Activated naive CD8-positive, alpha-beta T cell treated with anti-CD3 and anti-CD28 coated beads, Interleukin-2, amount 10 ng/mL, durations not matched to agents 7 days and 5 days (primary cell): ENCODE results near the gene RASAL1. TPM values are rescaled to one million over a fixed set of nuclear protein-coding genes. Genes with fewer than 3 reads are reported as not detected.

Experiments
- ATAC-seq: fragments of 150-1000 bp; cut with Tn5 transposase; one replicate; pipeline ENCODE4 v1.10.0; 2021; ENCODE audit warnings: low read depth, moderate library complexity
- POLR2A ChIA-PET: fragments of 350-600 bp; sonication (Branson Sonifier 250); formaldehyde crosslinking; loops from one replicate; lab custom pipeline; 2021; ENCODE audit warnings: antibody characterized with exemption; lab: Charles Lee
- DNase-seq: peaks from one replicate; pipeline ENCODE4 v3.0.0; 2021
- H3K27ac Mint-ChIP-seq: one replicate; pipeline ENCODE4 v1.8.0; 2022; ENCODE audit warnings: mild to moderate bottlenecking, mixed read lengths
- H3K27me3 Mint-ChIP-seq: one replicate; pipeline ENCODE4 v1.8.0; 2022; ENCODE audit warnings: mild to moderate bottlenecking, moderate library complexity, mixed read lengths
- H3K36me3 Mint-ChIP-seq: one replicate; pipeline ENCODE4 v1.8.0; 2021; ENCODE audit warnings: mild to moderate bottlenecking, mixed read lengths
- H3K4me1 Mint-ChIP-seq: one replicate; pipeline ENCODE4 v1.8.0; 2021; ENCODE audit warnings: mixed read lengths
- H3K4me3 Mint-ChIP-seq: one replicate; pipeline ENCODE4 v1.8.0; 2022; ENCODE audit warnings: mild to moderate bottlenecking, moderate library complexity, mixed read lengths
- H3K9me3 Mint-ChIP-seq: one replicate; pipeline ENCODE4 v1.8.0; 2021; ENCODE audit warnings: mixed read lengths
- total RNA-seq, 2 experiments: library from RNA; stranded (reverse); gene quantifications; one replicate each; pipeline ENCODE4 v1.2.3, GENCODE V29; 2021

The RASAL1 gene
- total RNA-seq, 2 experiments from 2014 or later = 1.0 to 2.3 TPM

- POLR2A ChIA-PET = no interaction called here
- H3K27ac Mint-ChIP-seq = no peak overlapping the region
Measured at GRCh38 chr12:113157218-113157859, 21.8 kb upstream of the RASAL1 start.

DNA sequence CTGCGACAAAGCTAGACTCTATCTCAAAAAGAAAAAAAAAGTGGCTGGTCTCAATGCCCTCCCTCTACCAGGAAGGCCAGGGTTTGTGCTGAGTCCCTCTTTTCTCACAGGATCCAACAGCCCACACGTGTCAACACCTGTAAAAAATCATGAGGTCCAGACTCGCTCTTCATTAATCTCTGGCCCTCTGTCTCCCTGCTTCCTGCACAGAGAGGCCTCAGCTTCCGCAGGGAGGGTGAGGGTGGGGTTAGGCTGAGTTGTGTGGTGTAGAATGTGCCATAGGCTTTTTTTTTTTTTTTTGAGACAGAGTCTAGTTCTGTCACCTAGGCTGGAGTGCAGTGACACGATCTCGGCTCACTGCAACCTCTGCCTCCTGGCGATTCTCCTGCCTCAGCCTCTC lies 20.1 kb upstream of the RASAL1 start:
- peaks cover 18% of the 10 kb centered on the region for H3K4me1 Mint-ChIP-seq
- H3K27me3 Mint-ChIP-seq = peaks cover 24% of the 10 kb centered on the region
- POLR2A ChIA-PET = no interaction called here
- ATAC-seq (peak; percentile 21), DNase-seq (no peak)
- no peak overlapping the region for H3K4me3 Mint-ChIP-seq
- H3K27ac Mint-ChIP-seq = no peak overlapping the region
- no peaks in the 10 kb centered on the region for H3K9me3 Mint-ChIP-seq
- H3K36me3 Mint-ChIP-seq = peaks cover 1% of the 10 kb centered on the region

More at GRCh38 chr12:113157218-113157859, 21.8 kb upstream of the RASAL1 start:
- no peak for DNase-seq
- Mint-ChIP-seq H3K4me3 (no peak overlapping the region), H3K36me3 (peaks cover 4% of the 10 kb centered on the region), H3K4me1 (peaks cover 18% of the 10 kb centered on the region), H3K27me3 (peaks cover 17% of the 10 kb centered on the region), H3K9me3 (no peaks in the 10 kb centered on the region)
- no peak for ATAC-seq

GRCh38 chr12:113155060-113155459 lies 19.5 kb upstream of the RASAL1 start:
- Mint-ChIP-seq H3K27ac (no peak overlapping the region), H3K36me3 (no peaks in the 10 kb centered on the region), H3K4me1 (peaks cover 16% of the 10 kb centered on the region), H3K9me3 (no peaks in the 10 kb centered on the region), H3K27me3 (peaks cover 29% of the 10 kb centered on the region), H3K4me3 (no peak overlapping the region)
- POLR2A ChIA-PET = interaction anchor here (1.8 kb wide), 1 partner anchor 177 kb away, joined by 3 read pairs; the partner anchor contains the start of gene OAS2
- ATAC-seq = no peak
- DNase-seq = no peak

DNA sequence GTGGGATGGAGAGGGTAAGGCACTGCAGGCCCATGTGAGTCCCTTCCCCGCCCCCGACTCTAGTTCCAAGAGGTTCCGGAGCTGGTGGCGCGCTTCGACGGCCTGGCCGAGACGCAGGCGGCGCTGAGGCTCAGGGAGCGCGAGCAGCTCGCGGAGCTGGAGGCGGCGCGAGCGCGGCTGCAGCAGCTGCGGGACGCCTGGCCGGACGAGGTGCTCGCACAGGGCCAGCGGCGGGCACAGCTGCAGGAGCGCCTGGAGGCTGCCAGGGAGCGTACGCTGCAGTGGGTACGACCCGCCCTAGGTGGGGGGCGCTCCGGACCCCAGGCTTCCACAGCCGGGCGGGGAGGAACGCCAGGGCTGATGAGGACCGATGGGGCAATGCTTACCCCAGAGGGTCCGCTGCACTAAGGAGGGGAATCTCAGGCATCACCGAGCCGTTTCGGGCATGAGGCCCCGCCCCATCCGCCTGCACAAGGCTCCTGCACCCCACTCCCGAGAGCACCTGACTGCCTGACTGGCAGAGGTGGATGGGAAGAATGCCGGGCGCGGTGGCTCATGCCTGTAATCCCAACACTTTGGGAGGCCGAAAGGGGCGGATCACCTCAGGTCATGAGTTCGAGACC lies 18.9 kb upstream of the RASAL1 start:
- no peak for ATAC-seq
- Mint-ChIP-seq H3K27me3 (peaks cover 29% of the 10 kb centered on the region), H3K4me3 (peak overlapping the region; percentile 61), H3K4me1 (peaks cover 16% of the 10 kb centered on the region), H3K27ac (no peak overlapping the region), H3K9me3 (no peaks in the 10 kb centered on the region), H3K36me3 (no peaks in the 10 kb centered on the region)
- POLR2A ChIA-PET = interaction anchor here (0.6 to 1.8 kb wide), 2 partner anchors 58 to 176 kb away, joined by 3 to 5 read pairs; partner anchors contain the start of gene OAS2
- DNase-seq = peak; percentile 55

GRCh38 chr12:113152835-113153814 lies 17.6 kb upstream of the RASAL1 start:
- Mint-ChIP-seq H3K4me3 (peak overlapping the region; percentile 83), H3K36me3 (no peaks in the 10 kb centered on the region), H3K9me3 (no peaks in the 10 kb centered on the region), H3K4me1 (peaks cover 16% of the 10 kb centered on the region), H3K27ac (peak overlapping the region; percentile 69), H3K27me3 (peaks cover 33% of the 10 kb centered on the region)
- DNase-seq = peak; percentile 71
- POLR2A ChIA-PET = interaction anchor here (0.6 to 1.8 kb wide), 8 partner anchors 17 to 246 kb away, joined by 3 to 5 read pairs (median 4); partner anchors contain the start of genes OAS1, OAS2, OAS3 and RASAL1
- peak; percentile 78 for ATAC-seq

- Mint-ChIP-seq H3K9me3 (no peaks in the 10 kb centered on the region), H3K36me3 (no peaks in the 10 kb centered on the region), H3K4me3 (peak overlapping the region; percentile 83), H3K4me1 (peaks cover 16% of the 10 kb centered on the region), H3K27me3 (peaks cover 39% of the 10 kb centered on the region), H3K27ac (peak overlapping the region; percentile 69)
- DNase-seq (no peak), ATAC-seq (no peak)
- POLR2A ChIA-PET = interaction anchor here (0.8 to 1.3 kb wide), 5 partner anchors 16 to 245 kb away, joined by 3 to 5 read pairs (median 4); partner anchors contain the start of genes OAS1, OAS3 and RASAL1
Measured at GRCh38 chr12:113152196-113152834, 16.8 kb upstream of the RASAL1 start.

DNA sequence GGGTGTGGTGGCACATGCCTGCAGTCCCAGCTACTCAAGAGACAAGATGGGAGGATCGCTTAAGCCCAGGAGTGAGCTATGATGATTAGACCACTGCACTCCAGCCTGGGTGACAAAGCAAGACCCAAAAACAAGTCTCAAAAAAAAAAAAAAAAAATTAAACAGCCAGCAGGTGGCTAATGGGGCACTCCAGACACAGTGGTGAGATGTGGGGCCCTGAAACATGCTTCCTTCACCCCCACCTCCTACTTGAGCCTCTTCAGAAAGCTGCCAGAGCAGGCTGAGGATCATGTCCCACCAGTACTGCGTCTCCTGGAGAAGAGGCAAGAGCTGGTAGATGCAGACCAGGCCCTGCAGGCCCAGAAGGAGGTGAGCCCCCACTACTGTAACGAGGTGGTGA lies 16.1 kb upstream of the RASAL1 start:
- Mint-ChIP-seq H3K27me3 (peaks cover 43% of the 10 kb centered on the region), H3K4me3 (no peak overlapping the region), H3K9me3 (no peaks in the 10 kb centered on the region), H3K4me1 (peaks cover 16% of the 10 kb centered on the region), H3K36me3 (no peaks in the 10 kb centered on the region), H3K27ac (no peak overlapping the region)
- DNase-seq = no peak
- ATAC-seq = no peak
- POLR2A ChIA-PET = no interaction called here

DNA sequence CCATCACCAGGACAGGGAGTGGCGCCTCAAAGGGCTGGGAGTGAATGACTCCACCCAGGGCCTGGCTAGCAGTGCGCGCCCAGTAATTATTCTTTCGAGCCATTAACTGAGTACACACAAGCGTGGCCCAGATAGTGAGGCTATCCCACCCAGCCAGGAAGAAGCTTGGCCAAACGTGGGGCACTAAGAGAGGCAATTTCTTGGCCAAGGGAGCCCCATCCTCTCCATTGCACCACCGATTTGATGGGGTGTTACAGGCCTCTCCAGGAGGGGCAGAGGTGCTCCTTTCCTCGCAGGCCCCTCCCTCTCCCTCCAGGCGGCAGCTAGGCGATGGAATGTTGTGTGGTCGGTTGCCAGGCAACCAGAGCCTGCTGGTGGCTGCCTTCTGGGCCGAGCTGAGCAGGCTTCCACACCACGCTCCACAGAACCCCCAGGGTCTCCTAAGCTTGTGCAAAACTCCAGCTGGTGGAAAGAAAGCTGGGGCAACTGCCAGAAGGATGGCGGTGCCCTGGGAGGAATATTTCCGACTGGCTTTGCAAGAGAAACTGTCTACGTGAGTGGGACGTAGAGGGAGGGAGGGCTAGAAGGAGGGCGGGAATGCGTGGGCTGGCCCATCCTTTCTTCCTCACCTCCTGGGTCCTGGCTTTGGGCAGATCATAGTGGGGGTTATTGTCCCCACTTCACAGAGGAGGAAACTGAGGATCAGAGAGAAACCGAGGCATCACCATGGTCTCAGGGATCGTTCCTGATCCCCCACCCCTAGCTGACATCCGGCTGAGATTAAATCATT lies 14.0 kb upstream of the RASAL1 start, which contains the start of gene CFAP73:
CFAP73 (plus strand) TSS at position 364 of the 790 bp plus-strand sequence; CDS start at position 498, 134 bp downstream.
- DNase-seq = no peak
- POLR2A ChIA-PET = no interaction called here

GRCh38 chr12:113146999-113147398 lies 11.4 kb upstream of the RASAL1 start:
- no peaks in the 10 kb centered on the region for H3K36me3 Mint-ChIP-seq
- H3K4me3 Mint-ChIP-seq = no peak overlapping the region
- H3K27ac Mint-ChIP-seq = no peak overlapping the region
- no peaks in the 10 kb centered on the region for H3K9me3 Mint-ChIP-seq
- H3K27me3 Mint-ChIP-seq = peaks cover 26% of the 10 kb centered on the region
- POLR2A ChIA-PET = no interaction called here
- ATAC-seq (no peak), DNase-seq (no peak)
- no peaks in the 10 kb centered on the region for H3K4me1 Mint-ChIP-seq

More for the DNA sequence above, 14.0 kb upstream of the RASAL1 start, which contains the start of gene CFAP73:
- H3K36me3 Mint-ChIP-seq = no peaks in the 10 kb centered on the region
- no peaks in the 10 kb centered on the region for H3K9me3 Mint-ChIP-seq
- H3K4me1 Mint-ChIP-seq = peaks cover 10% of the 10 kb centered on the region
- no peak within 1 kb of the TSS for H3K4me3 Mint-ChIP-seq
- no peak for ATAC-seq
- H3K27me3 Mint-ChIP-seq = peaks cover 40% of the 10 kb centered on the region
- H3K27ac Mint-ChIP-seq = no peak within 1 kb of the TSS

DNA sequence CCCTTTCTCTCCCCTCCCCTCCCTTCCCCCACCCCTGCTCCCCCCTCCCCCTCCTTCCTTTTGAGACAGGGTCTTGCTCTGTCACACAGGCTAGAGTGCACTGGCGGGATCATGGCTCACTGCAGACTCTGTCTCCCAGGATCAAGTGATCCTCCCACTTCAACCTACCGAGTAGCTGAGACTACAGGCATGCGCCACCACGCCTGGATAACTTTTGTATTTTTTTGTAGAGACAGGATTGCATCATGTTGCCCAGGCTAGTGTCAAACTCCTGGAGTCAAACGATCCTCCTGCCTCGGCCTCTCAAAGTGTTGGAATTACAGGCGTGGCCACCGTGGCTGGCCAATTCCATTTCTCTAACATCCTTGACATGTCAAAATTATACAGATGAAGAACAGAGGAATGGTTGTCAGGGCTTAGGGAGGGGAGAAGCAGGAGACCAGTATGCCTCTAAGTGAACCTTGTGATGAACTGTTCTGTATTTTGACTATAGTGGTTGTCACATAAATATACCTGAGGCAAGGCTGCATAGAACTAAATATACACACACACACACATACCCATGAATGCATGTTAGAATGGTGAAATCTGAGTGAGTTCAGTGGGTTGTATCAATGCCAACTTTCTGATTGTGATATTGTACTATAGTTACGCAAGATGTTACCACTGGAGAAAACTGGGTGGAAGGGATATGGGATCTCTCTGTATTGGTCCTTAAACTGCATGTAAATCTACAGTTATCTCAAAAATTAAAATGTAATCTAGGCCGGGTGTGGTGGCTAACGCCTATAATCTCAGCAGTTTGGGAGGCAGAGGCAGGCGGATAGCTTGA lies 10.4 kb upstream of the RASAL1 start:
- no peak for ATAC-seq
- no peaks in the 10 kb centered on the region for H3K4me1 Mint-ChIP-seq
- no peaks in the 10 kb centered on the region for H3K36me3 Mint-ChIP-seq
- H3K4me3 Mint-ChIP-seq = no peak overlapping the region
- no peaks in the 10 kb centered on the region for H3K9me3 Mint-ChIP-seq
- POLR2A ChIA-PET = no interaction called here
- no peak for DNase-seq
- peaks cover 23% of the 10 kb centered on the region for H3K27me3 Mint-ChIP-seq
- no peak overlapping the region for H3K27ac Mint-ChIP-seq

- POLR2A ChIA-PET = no interaction called here
- ATAC-seq (no peak), DNase-seq (no peak)
- H3K36me3 Mint-ChIP-seq = no peaks in the 10 kb centered on the region
- H3K27ac Mint-ChIP-seq = no peak overlapping the region
- no peaks in the 10 kb centered on the region for H3K4me1 Mint-ChIP-seq
- H3K4me3 Mint-ChIP-seq = no peak overlapping the region
- peaks cover 17% of the 10 kb centered on the region for H3K27me3 Mint-ChIP-seq
- no peaks in the 10 kb centered on the region for H3K9me3 Mint-ChIP-seq
Measured at GRCh38 chr12:113144806-113145205, 9.2 kb upstream of the RASAL1 start.
